HepG2 (cell line): ENCODE data around the gene MFSD2B. TPM values are rescaled to one million over a fixed set of nuclear protein-coding genes. Genes with fewer than 3 reads are reported as not detected.

Experiments
- ATAC-seq: fragments of 200-7000 bp; cut with Tn5 transposase; 3 replicates; pipeline ENCODE4 v1.9.1; 2020; ENCODE audit warnings: mild to moderate bottlenecking, moderate library complexity
- BruUV-seq: library from RNA; stranded (reverse); fragments of 400-500 nt; replicated peaks from 2 replicates; lab custom pipeline; 2021; lab: Mats Ljungman, UMichigan
- CTCF ChIA-PET: fragments of 300-600 bp; formaldehyde crosslinking; extraction: SDS; loops from one replicate; lab custom pipeline; 2021; ENCODE audit warnings: low total read pairs, inconsistent platforms, low intra/inter-chr PET ratio; lab: Yijun Ruan, JAX
- POLR2A ChIA-PET: fragments of 350-600 bp; sonication (Branson Sonifier 250); formaldehyde crosslinking; loops from one replicate; lab custom pipeline; 2020; ENCODE audit warnings: antibody characterized with exemption, inconsistent platforms; lab: Yijun Ruan, JAX
- DNase-seq: peaks from one replicate; pipeline ENCODE4 v3.0.0-alpha.2; 2015; ENCODE audit warnings: low spot score
- FAIRE-seq: peaks from 3 replicates; lab custom pipeline; 2011; peaks lifted over from hg19 to GRCh38; lab: Jason Lieb, UNC
- H2AFZ ChIP-seq: one replicate; pipeline ENCODE4 v1.6.1; 2011; ENCODE audit warnings: low read length, inconsistent platforms
- H3K27ac ChIP-seq: fragments of 300-600 bp; 3 replicates; pipeline ENCODE4 v1.8.0; 2011; ENCODE audit warnings: mixed run types, mild to moderate bottlenecking, mixed read lengths, low read length, inconsistent platforms; ENCODE audit not compliant: insufficient read depth; ENCODE audit errors: extremely low read length
- H3K27me3 ChIP-seq, 2 experiments: fragments of 200-600 bp in 1 of 2; 2 replicates in 1 of 2; 3 replicates in 1 of 2; pipeline versions ENCODE4 v1.6.0 to v1.8.0; 2011; ENCODE audit warnings: low read length in 2 of 2, mild to moderate bottlenecking in 2 of 2, moderate library complexity in 2 of 2, inconsistent platforms in 1 of 2; ENCODE audit not compliant: insufficient read depth in 2 of 2, control insufficient read depth in 1 of 2
- H3K36me3 ChIP-seq, 2 experiments: fragments of 200-600 bp in 1 of 2; replicated peaks in 1 of 2; 2 replicates in 1 of 2; 3 replicates in 1 of 2; pipeline versions ENCODE4 v1.5.1 to v1.8.0; 2011; ENCODE audit warnings: low read length in 2 of 2, inconsistent platforms in 1 of 2; ENCODE audit not compliant: insufficient read depth in 2 of 2, control insufficient read depth in 1 of 2
- H3K4me1 ChIP-seq: 2 replicates; pipeline ENCODE4 v1.5.1; 2012; ENCODE audit warnings: low read length, inconsistent platforms; ENCODE audit not compliant: insufficient read depth
- H3K4me2 ChIP-seq: 2 replicates; pipeline ENCODE4 v1.6.0; 2011; ENCODE audit warnings: low read depth, low read length, inconsistent platforms
- H3K4me3 ChIP-seq, 3 experiments: fragments of 200-600 bp in 1 of 3; sonication (generic), shearing (Covaris generic) in 1 of 3; replicated peaks in 1 of 3; 2 replicates each; pipeline ENCODE4 v1.5.1; 2011 to 2016; ENCODE audit warnings: low read length in 3 of 3, inconsistent platforms in 2 of 3, low read depth in 2 of 3, mild to moderate bottlenecking in 2 of 3, control low read depth in 1 of 3, mixed read lengths in 1 of 3; ENCODE audit not compliant: insufficient read depth in 1 of 3
- H3K79me2 ChIP-seq: one replicate; pipeline ENCODE4 v1.6.1; 2011; ENCODE audit warnings: low read length, inconsistent platforms; ENCODE audit not compliant: insufficient read depth
- H3K9ac ChIP-seq: 2 replicates; pipeline ENCODE4 v1.6.0; 2011; ENCODE audit warnings: mild to moderate bottlenecking, low read depth, low read length, inconsistent platforms; ENCODE audit not compliant: insufficient read depth
- H3K9me3 ChIP-seq: 2 replicates; pipeline ENCODE4 v1.5.1; 2012; ENCODE audit warnings: mild to moderate bottlenecking, low read length
- H4K20me1 ChIP-seq: 2 replicates; pipeline ENCODE4 v1.6.0; 2011; ENCODE audit warnings: inconsistent platforms, mild to moderate bottlenecking, low read length, moderate library complexity; ENCODE audit not compliant: insufficient read depth
- EHMT2 ChIP-seq: fragments of 200-600 bp; sonication (generic); IDR thresholded peaks from 2 replicates; pipeline ENCODE4 v1.7.0; 2017; ENCODE audit warnings: antibody characterized with exemption, low read depth, low read length, borderline replicate concordance
- IKZF4 ChIP-seq: sonication (generic); formaldehyde crosslinking; IDR thresholded peaks from 2 replicates; pipeline ENCODE4 v1.5.1; 2020; ENCODE audit warnings: borderline replicate concordance, mild to moderate bottlenecking, low read depth, missing genetic modification reagents; ENCODE audit errors: not compliant biosample characterization
- KLF12 ChIP-seq: sonication (generic); formaldehyde crosslinking; IDR thresholded peaks from 2 replicates; pipeline ENCODE4 v1.4.0; 2020; ENCODE audit warnings: missing genetic modification reagents, borderline replicate concordance
- MEF2D ChIP-seq: sonication (generic); formaldehyde crosslinking; IDR thresholded peaks from 2 replicates; pipeline ENCODE4 v1.5.1; 2020; ENCODE audit warnings: mild to moderate bottlenecking, missing genetic modification reagents
- MNT ChIP-seq: fragments of 450-650 bp; IDR thresholded peaks from 2 replicates; pipeline ENCODE4 v1.6.1; 2016
- POLR2AphosphoS2 ChIP-seq: IDR thresholded peaks from 2 replicates; pipeline ENCODE4 v1.6.1; 2011; ENCODE audit warnings: low read depth, low read length, improper control_type of control experiment
- SETDB1 ChIP-seq: sonication (generic); formaldehyde crosslinking; IDR thresholded peaks from 2 replicates; pipeline ENCODE4 v1.5.1; 2020; ENCODE audit warnings: missing genetic modification reagents, mild to moderate bottlenecking, borderline replicate concordance
- ZMYM3 ChIP-seq: sonication (generic); formaldehyde crosslinking; IDR thresholded peaks from 2 replicates; pipeline ENCODE4 v1.5.1; 2020; ENCODE audit warnings: mild to moderate bottlenecking, missing genetic modification reagents
- WGBS: methylation state at CpG from one replicate; pipeline ENCODE4 v1.1.6; 2017; ENCODE audit warnings: low lambda C conversion rate; 5-methylcytosine and 5-hydroxymethylcytosine counted together
- in situ Hi-C: cut with HindIII; loops from 2 replicates; pipeline ENCODE4 v1.10.0; 2017; ENCODE audit warnings: low pct_unique_long_range_greater_than_20kb; ENCODE audit not compliant: extremely low pct_ligation_motif_present
- intact Hi-C: fragments of 100-400 bp; cut with micrococcal nuclease; formaldehyde crosslinking; loops from one replicate; pipeline ENCODE4 v1.10.0; 2022; ENCODE audit not compliant: unreplicated experiment
- polyA plus RNA-seq, 8 experiments: library from polyadenylated mRNA; depleted of rRNA in 3 of 8; stranded (reverse) in 7 of 8; unstranded in 1 of 8; fragments of >200 nt; fragmentation: Illumina TruSeq in 4 of 8; extraction: Trizol in 4 of 8; gene quantifications; 2 replicates each; pipeline versions ENCODE4 v1.2.1 to v1.2.3, GENCODE V29; 2011 to 2016; ENCODE audit warnings: low read depth in 4 of 8, missing spikeins in 1 of 8, mixed read lengths in 1 of 8; ENCODE audit not compliant: insufficient read depth in 1 of 8
- total RNA-seq, 5 experiments: library from RNA; depleted of rRNA; stranded (reverse); fragments of >200 nt; fragmentation: Illumina TruSeq; extraction: Trizol; gene quantifications; 2 replicates each; pipeline ENCODE4 v1.2.3, GENCODE V29; 2016; ENCODE audit warnings: low read depth in 1 of 5

MFSD2B gene
- total and polyA plus RNA-seq, 2 of the 13 experiments (the other 11 are each of a cell fraction or from before 2014, with no cell fraction given): 0.21 to 0.93 TPM

- no peak overlapping the region for H3K9ac ChIP-seq
- intact Hi-C loops: no loop called here
- H3K27me3 ChIP-seq: no peaks in the 10 kb centered on the region; a peak in 1 of 5 replicates
- no peak overlapping the region for H3K27ac ChIP-seq
- ChIA-PET POLR2A (interaction anchor here (0.6 to 4.6 kb wide), 2 partner anchors 12 to 146 kb away, joined by 3 to 28 read pairs; partner anchors contain the start of genes ATAD2B and TP53I3), CTCF (no interaction called here)
- WGBS: 83% methylated on average over 4 of the region's 4 CpGs
- in situ Hi-C loops: no loop called here
- peaks cover 15% of the 10 kb centered on the region for H3K4me1 ChIP-seq
- no peak for FAIRE-seq
- no peaks in the 10 kb centered on the region for H3K9me3 ChIP-seq
- no peak overlapping the region for H2AFZ ChIP-seq
- H3K36me3 ChIP-seq: peaks cover 10 to 47% of the 10 kb centered on the region in 2 experiments
- DNase-seq: no peak
- H3K79me2 ChIP-seq: peaks cover 28% of the 10 kb centered on the region
- ATAC-seq: no peak
- BruUV-seq: no TSS peak
- H3K4me2 ChIP-seq: no peak overlapping the region
- H4K20me1 ChIP-seq: no peaks in the 10 kb centered on the region
- no peak overlapping the region for H3K4me3 ChIP-seq
- peak; percentile 92 for TF ChIP-seq MNT
- 0 out of 2 replicates have a peak, but pooled peaks have one; percentile 20 for TF ChIP-seq POLR2AphosphoS2
- no peak for TF ChIP-seq ZMYM3 (CRISPR knock-in tag)
- TF ChIP-seq, all 625 proteins: peak for 2
Observed at GRCh38 chr2:24072259-24072658, 62.4 kb downstream of the MFSD2B start.

GRCh38 chr2:24073816-24074215, 63.9 kb downstream of the MFSD2B start:
- CTCF ChIA-PET: no interaction called here
- Histone ChIP-seq H4K20me1 (no peaks in the 10 kb centered on the region), H3K27ac (no peak overlapping the region), H3K9me3 (no peaks in the 10 kb centered on the region), H3K36me3 (peaks cover 10 to 36% of the 10 kb centered on the region in 2 experiments), H3K9ac (no peak overlapping the region), H2AFZ (no peak overlapping the region), H3K4me3 (no peak overlapping the region), H3K4me1 (peaks cover 15% of the 10 kb centered on the region), H3K4me2 (no peak overlapping the region), H3K27me3 (no peaks in the 10 kb centered on the region; a peak in 1 of 5 replicates), H3K79me2 (peaks cover 28% of the 10 kb centered on the region)
- POLR2A ChIA-PET: interaction anchor here (1.1 to 4.6 kb wide), 3 partner anchors 10 to 26 kb away, joined by 3 to 28 read pairs (median 5); partner anchors contain the start of genes TP53I3 and WDCP
- in situ Hi-C loops (no loop called here), intact Hi-C loops (no loop called here)
- no TSS peak for BruUV-seq
- no peak for DNase-seq
- FAIRE-seq: no peak
- WGBS: 97% methylated on average over 6 of the region's 6 CpGs
- no peak for ATAC-seq
- TF ChIP-seq SETDB1 (no peak), KLF12 (CRISPR knock-in tag) (no peak), EHMT2 (no peak), MEF2D (CRISPR knock-in tag) (no peak), IKZF4 (no peak)
